Measurements from ENCODE around the gene CDC7. TPM values are rescaled to one million over a fixed set of nuclear protein-coding genes. Genes with fewer than 3 reads are reported as not detected.

The CDC7 gene
- polyA plus RNA-seq, 1 donor (not counting 4 experiments of a cell fraction or from before 2014, with no cell fraction given), result 8.1 TPM

GRCh38 chr1:91567583-91567982 lies 66.9 kb downstream of the CDC7 start:
- no peak for DNase-seq (ENCODE audit: low read depth, low spot score)
- Histone ChIP-seq H3K79me2 (ENCODE audit: control insufficient read depth, insufficient read depth, low read length) (no peaks in the 10 kb centered on the region), H3K9ac (ENCODE audit: control insufficient read depth, extremely low read depth, insufficient read depth, low read length) (no peak overlapping the region), H3K36me3 (ENCODE audit: control insufficient read depth in 2 of 2, extremely low read depth in 1 of 2, insufficient read depth in 2 of 2, low read length in 2 of 2) (no peaks in the 10 kb centered on the region), H3K9me1 (ENCODE audit: control insufficient read depth, extremely low read depth, insufficient read depth, low read length) (no peaks in the 10 kb centered on the region), H3K4me1 (ENCODE audit: control insufficient read depth, extremely low read depth, insufficient read depth, low read length) (peaks cover 28% of the 10 kb centered on the region), H2AFZ (ENCODE audit: control insufficient read depth, low read length) (no peak overlapping the region), H4K20me1 (ENCODE audit: control insufficient read depth, extremely low read depth, insufficient read depth, low read length) (no peaks in the 10 kb centered on the region), H3K27ac (ENCODE audit: control insufficient read depth, insufficient read depth, low read length) (no peak overlapping the region), H3K4me2 (ENCODE audit: control insufficient read depth, extremely low read depth, insufficient read depth, low read depth, low read length) (no peak overlapping the region), H3K27me3 (ENCODE audit: control insufficient read depth, extremely low read depth, insufficient read depth, low read length) (no peaks in the 10 kb centered on the region), H3K9me3 (ENCODE audit: control insufficient read depth, low read depth, low read length) (no peaks in the 10 kb centered on the region), H3K4me3 (ENCODE audit: control insufficient read depth in 2 of 3, extremely low read depth in 1 of 3, insufficient read depth in 2 of 3, low read depth in 1 of 3, low read length in 3 of 3) (no peak overlapping the region)
- dilution Hi-C loops (cut with MboI; ENCODE audit: extremely low pct_ligation_motif_present, low sequenced_read_pairs), result no loop called here
- TF ChIP-seq CTCF (optimal IDR thresholded peaks at IDR 0.05 in 1 of 3, IDR thresholded peaks at IDR 0.05 in 1 of 3, conservative IDR thresholded peaks at IDR 0.05 in 1 of 3; ENCODE audit: extremely low read depth in 1 of 3, insufficient read depth in 2 of 3, low read length in 3 of 3), result no peak
- FAIRE-seq, result no peak

- dilution Hi-C loops (cut with MboI; ENCODE audit: extremely low pct_ligation_motif_present, low sequenced_read_pairs), result no loop called here
- Histone ChIP-seq H3K4me3 (ENCODE audit: control insufficient read depth in 2 of 3, extremely low read depth in 1 of 3, insufficient read depth in 2 of 3, low read depth in 1 of 3, low read length in 3 of 3) (no peak overlapping the region), H3K4me1 (ENCODE audit: control insufficient read depth, extremely low read depth, insufficient read depth, low read length) (peaks cover 28% of the 10 kb centered on the region), H3K4me2 (ENCODE audit: control insufficient read depth, extremely low read depth, insufficient read depth, low read depth, low read length) (no peak overlapping the region), H3K79me2 (ENCODE audit: control insufficient read depth, insufficient read depth, low read length) (no peaks in the 10 kb centered on the region), H3K27me3 (ENCODE audit: control insufficient read depth, extremely low read depth, insufficient read depth, low read length) (no peaks in the 10 kb centered on the region), H3K36me3 (ENCODE audit: control insufficient read depth in 2 of 2, extremely low read depth in 1 of 2, insufficient read depth in 2 of 2, low read length in 2 of 2) (no peaks in the 10 kb centered on the region), H2AFZ (ENCODE audit: control insufficient read depth, low read length) (no peak overlapping the region), H3K9me3 (ENCODE audit: control insufficient read depth, low read depth, low read length) (no peaks in the 10 kb centered on the region), H3K9ac (ENCODE audit: control insufficient read depth, extremely low read depth, insufficient read depth, low read length) (no peak overlapping the region), H3K27ac (ENCODE audit: control insufficient read depth, insufficient read depth, low read length) (no peak overlapping the region), H4K20me1 (ENCODE audit: control insufficient read depth, extremely low read depth, insufficient read depth, low read length) (no peaks in the 10 kb centered on the region), H3K9me1 (ENCODE audit: control insufficient read depth, extremely low read depth, insufficient read depth, low read length) (no peaks in the 10 kb centered on the region)
- DNase-seq (ENCODE audit: low read depth, low spot score), result no peak
- TF ChIP-seq CTCF (optimal IDR thresholded peaks at IDR 0.05 in 1 of 3, IDR thresholded peaks at IDR 0.05 in 1 of 3, conservative IDR thresholded peaks at IDR 0.05 in 1 of 3; ENCODE audit: extremely low read depth in 1 of 3, insufficient read depth in 2 of 3, low read length in 3 of 3) (no peak), EZH2 (IDR thresholded peaks at IDR 0.05; ENCODE audit: low read length) (no peak)
- no peak for FAIRE-seq
Measured at GRCh38 chr1:91568261-91568660, 67.6 kb downstream of the CDC7 start.
